ENCODE results near the gene CCDC47. TPM values are rescaled to one million over a fixed set of nuclear protein-coding genes. Genes with fewer than 3 reads are reported as not detected.

The CCDC47 gene
- total RNA-seq, 2 donors from 2014 or later: 57.1 to 69.7 TPM

DNA sequence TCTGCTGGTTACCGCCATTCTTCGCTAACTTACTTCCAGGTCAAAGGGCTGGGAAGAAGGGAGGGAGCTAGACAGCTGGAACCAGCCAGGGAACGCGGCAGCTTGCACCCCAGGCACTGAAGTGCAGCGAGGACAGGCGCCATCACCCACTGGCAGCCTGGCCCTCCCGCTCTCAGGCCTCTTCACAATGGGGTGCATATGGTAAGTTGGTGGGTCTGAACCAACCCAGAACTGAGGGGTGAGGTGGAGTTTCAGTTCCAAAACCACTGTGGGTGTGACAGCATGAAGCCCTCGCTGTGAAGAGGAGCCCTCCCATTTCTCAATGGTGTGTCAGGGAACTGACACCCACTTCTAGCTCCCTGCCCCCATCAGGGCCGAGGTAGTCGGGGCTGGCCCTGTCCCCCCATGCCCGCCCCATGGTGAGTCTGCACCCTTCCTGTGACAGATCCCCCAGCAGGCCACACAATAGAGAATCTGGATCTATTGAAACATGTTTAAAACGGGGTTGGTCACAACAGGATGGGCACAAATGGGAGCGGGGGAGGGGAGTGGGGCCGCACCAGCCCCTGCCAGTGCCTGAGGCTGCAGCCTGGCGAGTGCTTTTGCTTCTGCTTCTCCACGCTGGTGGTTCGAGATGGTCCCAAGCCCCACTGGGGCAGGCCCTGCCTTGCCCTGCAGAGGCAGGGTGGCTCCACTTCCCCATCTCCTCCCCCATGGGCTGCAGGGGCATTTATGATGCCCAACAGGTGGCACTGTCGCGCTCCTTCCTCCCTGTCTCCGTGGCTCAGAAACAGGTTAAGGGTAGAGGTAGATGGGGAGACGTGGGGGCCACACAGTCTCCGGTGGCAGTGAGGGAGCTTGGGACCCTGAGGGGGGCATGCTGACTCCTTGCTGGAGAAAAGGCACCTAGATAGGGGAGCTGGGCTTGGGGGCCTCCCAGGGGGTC lies 75.8 kb downstream of the CCDC47 start:
- TF ChIP-seq, protein P1, sequence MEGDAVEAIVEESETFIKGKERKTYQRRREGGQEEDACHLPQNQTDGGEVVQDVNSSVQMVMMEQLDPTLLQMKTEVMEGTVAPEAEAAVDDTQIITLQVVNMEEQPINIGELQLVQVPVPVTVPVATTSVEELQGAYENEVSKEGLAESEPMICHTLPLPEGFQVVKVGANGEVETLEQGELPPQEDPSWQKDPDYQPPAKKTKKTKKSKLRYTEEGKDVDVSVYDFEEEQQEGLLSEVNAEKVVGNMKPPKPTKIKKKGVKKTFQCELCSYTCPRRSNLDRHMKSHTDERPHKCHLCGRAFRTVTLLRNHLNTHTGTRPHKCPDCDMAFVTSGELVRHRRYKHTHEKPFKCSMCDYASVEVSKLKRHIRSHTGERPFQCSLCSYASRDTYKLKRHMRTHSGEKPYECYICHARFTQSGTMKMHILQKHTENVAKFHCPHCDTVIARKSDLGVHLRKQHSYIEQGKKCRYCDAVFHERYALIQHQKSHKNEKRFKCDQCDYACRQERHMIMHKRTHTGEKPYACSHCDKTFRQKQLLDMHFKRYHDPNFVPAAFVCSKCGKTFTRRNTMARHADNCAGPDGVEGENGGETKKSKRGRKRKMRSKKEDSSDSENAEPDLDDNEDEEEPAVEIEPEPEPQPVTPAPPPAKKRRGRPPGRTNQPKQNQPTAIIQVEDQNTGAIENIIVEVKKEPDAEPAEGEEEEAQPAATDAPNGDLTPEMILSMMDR (IDR thresholded peaks at IDR 0.05): peak in 1 of 2 donors; percentile 54
- peaks cover 20% of the 10 kb centered on the region for H3K36me3 ChIP-seq
- DNase-seq (ENCODE audit: low spot score): no peak
- no peaks in the 10 kb centered on the region for H3K27me3 ChIP-seq
- no peak overlapping the region for H3K27ac ChIP-seq
- H3K9me3 ChIP-seq: no peaks in the 10 kb centered on the region
- no peak overlapping the region for H3K4me3 ChIP-seq
- peaks cover 0 to 39% of the 10 kb centered on the region in 2 donors for H3K4me1 ChIP-seq

DNA sequence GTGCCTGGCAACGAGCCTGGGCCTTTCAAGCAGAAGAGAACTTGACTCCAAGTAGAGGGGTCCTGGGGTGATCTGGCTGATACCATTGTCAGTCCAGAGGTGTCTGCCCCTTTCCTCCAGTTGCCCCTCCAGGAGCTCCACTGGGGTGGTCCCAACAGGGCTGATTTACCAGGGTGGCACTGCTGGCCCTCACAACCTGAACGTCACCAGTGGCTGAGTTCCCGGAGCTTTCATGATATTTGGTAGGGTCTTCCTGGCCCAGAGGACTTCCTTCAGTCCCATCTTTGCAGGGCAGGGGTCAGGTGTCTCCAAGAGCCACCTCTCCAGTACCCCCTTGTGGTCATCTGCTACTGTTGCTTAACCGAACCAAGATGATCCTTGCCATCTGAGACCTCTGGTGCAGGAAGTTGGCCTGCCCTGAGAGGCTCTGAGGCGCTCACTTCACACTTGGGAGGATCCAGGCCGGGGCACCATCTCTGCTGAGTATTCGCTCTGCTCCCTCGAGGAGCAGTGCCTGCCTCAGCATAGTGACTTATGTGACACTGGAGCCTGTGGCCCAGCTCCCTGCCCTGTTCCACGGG lies 76.9 kb downstream of the CCDC47 start:
- no peaks in the 10 kb centered on the region for H3K9me3 ChIP-seq
- H3K27me3 ChIP-seq: no peaks in the 10 kb centered on the region
- DNase-seq (ENCODE audit: low spot score): no peak
- peaks cover 0 to 35% of the 10 kb centered on the region in 2 donors for H3K4me1 ChIP-seq
- TF ChIP-seq, protein P1 (IDR thresholded peaks at IDR 0.05): peak in 1 of 2 donors; percentile 36
- H3K27ac ChIP-seq: no peak overlapping the region
- peaks cover 32% of the 10 kb centered on the region for H3K36me3 ChIP-seq
- no peak overlapping the region for H3K4me3 ChIP-seq

DNA sequence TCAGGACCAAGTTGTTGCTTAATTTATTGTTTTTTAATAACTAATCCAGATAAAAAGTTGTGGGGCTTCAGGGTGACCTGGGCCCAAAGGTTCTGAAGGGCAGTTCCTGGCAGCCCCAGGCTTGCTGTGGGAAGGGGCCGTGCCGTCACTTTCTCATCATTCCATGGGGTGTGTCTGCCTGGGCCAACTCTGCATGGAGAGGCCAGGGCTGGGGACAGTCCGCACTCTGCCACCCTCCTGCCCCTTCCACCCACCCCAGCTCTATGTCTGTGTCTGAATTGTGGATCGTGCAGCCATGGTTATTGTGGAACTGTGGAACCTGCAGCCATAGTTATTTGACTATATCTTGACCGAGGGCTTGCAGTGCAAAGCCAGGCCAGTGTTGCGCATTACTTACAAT lies 77.5 kb downstream of the CCDC47 start:
- Histone ChIP-seq H3K27ac (no peak overlapping the region), H3K4me3 (no peak overlapping the region), H3K27me3 (no peaks in the 10 kb centered on the region), H3K9me3 (no peaks in the 10 kb centered on the region), H3K36me3 (peaks cover 38% of the 10 kb centered on the region), H3K4me1 (peaks cover 0 to 29% of the 10 kb centered on the region in 2 donors)
- DNase-seq (ENCODE audit: low spot score): no peak
- TF ChIP-seq, protein P1 (IDR thresholded peaks at IDR 0.05): no peak

Other genes starting within 250 kb of the CCDC47 start
- gene DCAF7, start 223.1 kb downstream of the CCDC47 start, total RNA-seq: 10 to 100 TPM; 26.9 to 31.8 TPM
- 10 to 100 TPM; 18.2 to 27.7 TPM for gene TACO1, start 172.7 kb downstream of the CCDC47 start, total RNA-seq
- gene MAP3K3, start 151.2 kb downstream of the CCDC47 start, total RNA-seq: 10 to 100 TPM; 38.2 to 94.7 TPM
- 1 to 10 TPM; 2.7 to 5.6 TPM for gene LIMD2, start 73.5 kb downstream of the CCDC47 start, total RNA-seq
- 10 to 100 TPM; 13.1 to 14.4 TPM for gene STRADA, start 31.8 kb downstream of the CCDC47 start, total RNA-seq
- gene DDX42, start 573 bp upstream of the CCDC47 start, total RNA-seq: 10 to 100 TPM; 39.9 to 41.0 TPM
- 100 to 1,000 TPM in 1 of 2 donors, 10 to 100 TPM in 1; 59.3 to 105 TPM for gene PSMC5, start 53.8 kb upstream of the CCDC47 start, total RNA-seq
- gene FTSJ3, start 54.1 kb upstream of the CCDC47 start, total RNA-seq: 10 to 100 TPM; 24.3 to 58.0 TPM
- 10 to 100 TPM; 30.4 to 51.3 TPM for gene SMARCD2, start 69.1 kb upstream of the CCDC47 start, total RNA-seq
- not detected for gene CSH2, start 100.1 kb upstream of the CCDC47 start, total RNA-seq
- not detected for gene GH2, start 108.3 kb upstream of the CCDC47 start, total RNA-seq
- gene CSH1, start 123.0 kb upstream of the CCDC47 start, total RNA-seq: not detected
- gene CSHL1, start 137.7 kb upstream of the CCDC47 start, total RNA-seq: not detected
- gene GH1, start 145.2 kb upstream of the CCDC47 start, total RNA-seq: not detected
- gene CD79B, start 158.7 kb upstream of the CCDC47 start, total RNA-seq: 1 to 10 TPM; 2.2 to 7.3 TPM
- gene SCN4A, start 199.3 kb upstream of the CCDC47 start, total RNA-seq: 1 to 10 TPM in 1 of 2 donors, under 1 TPM in 1; 0.74 to 2.5 TPM
- gene PRR29, start 224.8 kb upstream of the CCDC47 start, total RNA-seq: under 1 TPM in 1 of 2 donors, not detected in 1; 0.08 TPM
- gene ICAM2, start 247.0 kb upstream of the CCDC47 start, total RNA-seq: 100 to 1,000 TPM in 1 of 2 donors, 10 to 100 TPM in 1; 74.6 to 109 TPM